ENCODE measurements around the gene AGBL4.
"Not testable (repeated sequence)": the region's sequence is repeated elsewhere in the genome, so short reads cannot be mapped to it uniquely, and the experiment has no call there.

Gene AGBL4

GRCh38 chr1:49448200-49448599, 575.6 kb downstream of the AGBL4 start:
- in situ Hi-C loops (cut with MboI; ENCODE audit: low sequenced_read_pairs), result no loop called here

- in situ Hi-C loops (cut with MboI; ENCODE audit: low sequenced_read_pairs), result no loop called here
Measured at GRCh38 chr1:49436865-49437264, 586.9 kb downstream of the AGBL4 start.

- in situ Hi-C loops (cut with MboI; ENCODE audit: low sequenced_read_pairs), result no loop called here
Measured at GRCh38 chr1:49435291-49435690, 588.5 kb downstream of the AGBL4 start.

DNA sequence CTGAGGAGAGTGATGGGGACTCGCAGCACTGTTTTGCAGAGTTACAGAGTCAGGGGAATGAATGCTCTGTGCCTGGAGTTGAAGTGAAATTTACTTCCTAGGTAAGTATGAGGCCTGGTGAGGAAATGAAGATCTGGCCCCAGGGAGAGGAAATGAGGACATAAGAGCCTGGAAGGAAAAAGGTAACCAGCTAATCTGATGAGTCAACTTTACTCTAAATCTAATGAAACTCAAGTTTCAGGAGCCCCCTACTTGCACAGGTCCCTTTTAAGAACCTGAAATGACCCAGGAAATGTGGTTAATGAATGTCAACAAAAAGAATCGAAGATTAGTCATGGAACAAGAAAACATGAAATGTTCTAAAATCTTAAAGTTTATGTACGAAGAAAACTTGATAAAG, 599.0 kb downstream of the AGBL4 start:
- in situ Hi-C loops (cut with MboI; ENCODE audit: low sequenced_read_pairs), result no loop called here

GRCh38 chr1:49416758-49417157, 607.0 kb downstream of the AGBL4 start:
- in situ Hi-C loops (cut with MboI; ENCODE audit: low sequenced_read_pairs), result no loop called here

DNA sequence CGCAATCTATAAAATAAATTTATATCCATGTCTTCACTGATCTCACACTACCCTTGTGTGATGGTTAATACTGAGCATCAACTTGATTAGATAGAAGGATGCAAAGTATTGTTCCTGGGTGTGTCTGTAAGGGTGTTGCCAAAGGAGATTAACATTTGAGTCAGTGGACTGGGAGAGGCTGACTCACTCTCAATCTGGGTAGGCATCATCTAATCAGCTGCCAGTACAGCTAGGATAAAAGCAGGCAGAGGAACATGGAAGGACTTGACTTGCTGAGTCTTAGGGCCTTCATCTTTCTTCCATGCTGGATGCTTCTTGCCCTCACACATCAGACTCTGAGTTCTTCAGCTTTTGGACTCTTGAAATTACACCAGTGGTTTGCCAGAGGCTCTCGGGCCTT, 615.4 kb downstream of the AGBL4 start:
- in situ Hi-C loops (cut with MboI; ENCODE audit: low sequenced_read_pairs), result no loop called here

- in situ Hi-C loops (cut with MboI; ENCODE audit: low sequenced_read_pairs), result no loop called here
Measured at GRCh38 chr1:49397086-49397485, 626.7 kb downstream of the AGBL4 start.

GRCh38 chr1:49394200-49394599, 629.6 kb downstream of the AGBL4 start:
- in situ Hi-C loops (cut with MboI; ENCODE audit: low sequenced_read_pairs), result no loop called here

DNA sequence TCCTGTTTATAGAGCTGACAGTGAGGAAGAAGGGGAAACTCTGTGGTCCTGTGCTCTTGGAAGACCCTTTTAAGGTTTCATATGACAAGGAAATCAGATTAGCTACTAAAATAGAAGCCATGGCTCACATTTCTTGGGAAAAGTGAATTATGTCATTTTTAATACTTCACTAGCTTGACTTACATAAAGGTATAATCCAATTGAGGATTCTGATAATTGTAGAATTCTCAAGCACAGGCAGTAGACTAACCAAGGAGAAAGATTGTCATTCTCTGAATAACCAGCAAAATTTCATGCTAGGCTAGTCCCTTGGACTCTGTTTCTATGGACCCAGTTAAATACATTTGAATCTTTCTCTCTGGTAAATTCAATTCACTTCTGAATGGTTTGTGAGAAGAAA, 634.1 kb downstream of the AGBL4 start:
- in situ Hi-C loops (cut with MboI; ENCODE audit: low sequenced_read_pairs), result no loop called here

GRCh38 chr1:49364676-49365075, 659.1 kb downstream of the AGBL4 start:
- in situ Hi-C loops (cut with MboI; ENCODE audit: low sequenced_read_pairs), result no loop called here

DNA sequence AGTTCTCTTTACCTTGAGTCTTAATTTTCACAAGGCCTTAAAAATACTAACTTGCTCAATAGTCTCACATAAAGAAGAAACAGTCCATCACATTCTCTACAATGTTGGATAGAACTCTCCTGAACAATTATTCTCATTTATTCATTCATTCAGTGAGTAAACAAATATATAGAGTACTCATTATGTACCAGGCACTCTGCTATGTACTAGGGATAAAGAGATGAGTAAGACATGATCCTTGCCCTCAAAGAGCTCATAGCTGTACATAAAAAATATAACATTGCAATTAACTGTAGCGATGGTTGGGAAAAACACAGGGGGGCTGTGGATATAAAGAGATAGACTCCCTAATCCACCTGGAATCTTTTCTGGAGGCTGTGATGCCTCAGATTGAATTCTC, 660.1 kb downstream of the AGBL4 start:
- in situ Hi-C loops (cut with MboI; ENCODE audit: low sequenced_read_pairs), result no loop called here

GRCh38 chr1:49358036-49358435, 665.7 kb downstream of the AGBL4 start:
- in situ Hi-C loops (cut with MboI; ENCODE audit: low sequenced_read_pairs), result no loop called here

GRCh38 chr1:49356594-49356993, 667.2 kb downstream of the AGBL4 start:
- in situ Hi-C loops (cut with MboI; ENCODE audit: low sequenced_read_pairs), result no loop called here

DNA sequence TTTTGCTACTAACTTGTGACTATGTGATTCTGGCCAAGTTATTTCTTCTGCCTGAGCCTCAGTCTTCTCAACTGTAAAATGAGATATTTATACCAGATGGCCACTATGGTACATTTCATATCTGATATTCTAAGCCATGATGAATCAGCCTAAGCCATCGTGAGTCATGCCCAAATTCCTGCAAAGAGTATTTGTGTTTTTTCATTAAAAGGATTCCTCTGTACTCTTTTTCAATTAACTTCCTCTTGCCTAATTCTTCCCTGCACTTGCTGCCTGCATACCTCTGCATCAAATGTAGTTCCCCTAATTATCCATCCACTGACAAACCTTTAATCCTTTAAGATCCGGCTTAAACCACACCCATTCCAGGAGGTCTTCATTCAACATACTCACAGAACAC, 672.0 kb downstream of the AGBL4 start:
- in situ Hi-C loops (cut with MboI; ENCODE audit: low sequenced_read_pairs), result no loop called here

- in situ Hi-C loops (cut with MboI; ENCODE audit: low sequenced_read_pairs), result no loop called here
Measured at GRCh38 chr1:49346767-49347349, 676.9 kb downstream of the AGBL4 start.

DNA sequence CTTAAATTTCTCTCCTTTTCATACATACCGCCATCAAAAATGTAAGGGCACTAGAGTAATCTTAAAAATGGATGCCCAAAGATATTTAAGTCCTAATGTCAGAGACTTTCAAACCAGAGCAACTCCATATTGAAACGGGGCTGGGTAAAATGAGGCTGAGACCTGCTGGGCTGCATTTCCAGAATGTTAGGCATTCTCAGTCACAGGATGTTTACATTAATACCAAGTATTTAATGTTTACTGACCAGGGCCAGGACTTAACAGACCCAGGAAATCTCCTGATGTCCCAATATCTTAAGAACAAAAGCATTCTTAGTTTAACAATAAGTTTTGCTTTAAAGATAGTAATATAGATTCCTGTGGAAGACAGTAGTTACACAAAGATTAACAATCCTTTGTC, 683.2 kb downstream of the AGBL4 start:
- in situ Hi-C loops (cut with MboI; ENCODE audit: low sequenced_read_pairs), result no loop called here

DNA sequence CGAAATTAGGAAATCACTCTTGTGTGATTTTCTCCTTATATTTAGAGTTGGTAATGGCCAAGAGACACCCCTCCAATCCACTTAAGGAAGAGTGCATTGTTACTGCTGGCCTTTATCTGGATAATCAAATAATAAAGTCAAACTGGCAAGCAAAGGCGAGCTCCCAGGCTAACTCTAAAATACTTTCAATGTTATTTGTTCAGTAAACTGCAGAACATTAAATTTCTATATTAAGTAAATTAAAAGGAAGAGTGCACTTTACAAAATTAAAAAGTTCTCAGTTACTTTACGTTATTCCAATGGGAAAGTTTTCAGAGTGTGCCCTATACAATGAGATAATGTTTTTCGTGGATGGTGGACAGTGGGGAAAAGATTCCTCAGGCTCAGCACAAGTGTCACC, 684.7 kb downstream of the AGBL4 start:
- in situ Hi-C loops (cut with MboI; ENCODE audit: low sequenced_read_pairs), result no loop called here

DNA sequence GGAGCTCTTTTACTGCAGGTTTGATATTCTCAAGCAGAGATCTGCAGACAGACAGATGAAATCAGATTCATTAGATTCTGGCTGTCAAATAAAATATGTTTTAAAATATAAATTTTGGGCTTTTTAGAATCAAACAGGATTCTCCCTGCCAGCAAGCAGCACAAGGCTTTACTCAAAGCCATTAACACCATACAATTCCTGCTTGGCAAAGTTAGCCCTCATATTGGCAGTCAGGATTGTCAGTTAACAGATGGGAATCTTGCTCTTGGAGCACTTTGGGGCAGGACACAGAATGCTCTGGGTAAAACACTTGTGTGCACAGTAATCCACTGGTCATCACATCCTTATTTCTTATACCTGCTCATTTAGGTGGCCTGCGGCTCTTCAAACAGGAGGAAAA, 686.5 kb downstream of the AGBL4 start:
- in situ Hi-C loops (cut with MboI; ENCODE audit: low sequenced_read_pairs), result no loop called here

- in situ Hi-C loops (cut with MboI; ENCODE audit: low sequenced_read_pairs), result no loop called here
Measured at GRCh38 chr1:49333906-49334305, 689.8 kb downstream of the AGBL4 start.

- in situ Hi-C loops (cut with MboI; ENCODE audit: low sequenced_read_pairs), result no loop called here
Measured at GRCh38 chr1:49331066-49331852, 692.5 kb downstream of the AGBL4 start.

DNA sequence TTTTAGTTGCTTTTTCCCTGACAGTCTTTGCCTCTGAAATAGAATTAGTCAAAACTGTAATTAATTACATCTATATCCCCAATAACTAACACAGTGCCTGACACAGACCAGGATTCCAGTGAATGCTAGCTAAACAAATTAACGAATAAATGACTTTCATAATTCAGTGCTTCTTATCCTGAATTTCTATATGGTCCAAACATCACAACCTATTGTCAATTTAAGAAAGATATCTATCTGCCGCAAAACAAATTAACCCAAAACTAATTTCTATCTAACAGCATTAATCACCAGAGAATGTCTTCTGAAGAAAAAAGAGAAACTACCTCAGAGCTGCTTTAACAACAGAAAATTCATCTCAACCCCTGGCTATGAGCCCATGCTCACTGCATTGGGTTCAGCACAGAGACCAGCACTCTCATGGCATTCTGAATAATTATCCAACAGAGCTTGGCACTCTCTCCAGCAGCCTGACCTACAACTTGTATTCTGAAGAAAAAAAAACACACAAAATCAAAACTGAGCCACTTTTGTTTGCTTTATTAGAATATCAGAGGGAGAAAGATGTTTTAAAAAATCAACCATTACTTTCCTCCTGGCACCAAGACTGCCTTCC, 699.7 kb downstream of the AGBL4 start:
- in situ Hi-C loops (cut with MboI; ENCODE audit: low sequenced_read_pairs), result no loop called here

GRCh38 chr1:49320493-49320892, 703.3 kb downstream of the AGBL4 start:
- in situ Hi-C loops (cut with MboI; ENCODE audit: low sequenced_read_pairs), result not testable (repeated sequence)
